ENCODE measurements around the gene USP36.
"Not testable (repeated sequence)": the region's sequence is repeated elsewhere in the genome, so short reads cannot be mapped to it uniquely, and the experiment has no call there.

USP36 gene

DNA sequence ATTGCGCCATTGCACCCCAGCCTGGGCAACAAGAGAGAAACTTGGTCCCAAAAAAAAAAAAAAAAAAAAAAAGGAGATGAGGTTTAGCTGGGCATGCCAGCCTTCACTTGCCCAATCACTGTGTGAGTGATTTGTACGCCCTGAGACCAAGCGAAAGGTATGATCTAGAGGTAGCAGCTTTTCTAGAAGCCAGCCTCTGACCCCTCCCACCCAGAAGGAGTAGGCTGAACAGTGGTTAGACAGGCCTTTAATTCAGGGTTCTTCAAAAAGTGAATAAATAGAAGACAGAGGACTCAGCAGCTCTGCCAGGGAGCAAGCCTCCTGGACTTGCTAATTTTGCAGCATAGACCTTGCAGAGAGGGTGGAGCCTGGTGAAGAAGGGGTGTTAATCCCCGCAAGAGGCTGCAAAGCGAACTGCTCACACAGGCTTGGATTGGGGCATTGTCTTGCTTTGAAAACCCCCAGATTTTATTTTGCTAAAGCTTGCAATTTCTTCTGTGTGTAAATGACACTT, 51.4 kb downstream of the USP36 start:
- no peak for DNase-seq

DNA sequence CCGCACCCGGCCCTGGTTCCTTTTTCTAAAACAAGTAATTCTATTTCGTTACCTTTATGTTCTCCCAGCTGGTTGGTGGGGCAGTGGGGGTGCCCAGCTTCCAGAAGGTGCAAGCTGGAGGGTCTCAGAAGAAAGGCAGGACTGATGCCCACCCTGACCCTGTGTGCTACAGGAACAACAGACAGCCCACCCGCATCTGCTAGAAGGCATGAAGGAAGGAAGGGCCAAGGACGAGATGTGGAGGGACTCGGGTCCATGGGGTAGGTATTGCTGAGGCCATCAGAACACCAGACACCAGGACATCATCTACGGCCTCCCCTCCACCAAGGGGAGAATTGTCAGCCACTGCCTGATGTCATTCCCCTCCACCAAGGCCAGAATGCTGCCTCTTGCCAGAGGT, 52.2 kb downstream of the USP36 start:
- DNase-seq: no peak

DNA sequence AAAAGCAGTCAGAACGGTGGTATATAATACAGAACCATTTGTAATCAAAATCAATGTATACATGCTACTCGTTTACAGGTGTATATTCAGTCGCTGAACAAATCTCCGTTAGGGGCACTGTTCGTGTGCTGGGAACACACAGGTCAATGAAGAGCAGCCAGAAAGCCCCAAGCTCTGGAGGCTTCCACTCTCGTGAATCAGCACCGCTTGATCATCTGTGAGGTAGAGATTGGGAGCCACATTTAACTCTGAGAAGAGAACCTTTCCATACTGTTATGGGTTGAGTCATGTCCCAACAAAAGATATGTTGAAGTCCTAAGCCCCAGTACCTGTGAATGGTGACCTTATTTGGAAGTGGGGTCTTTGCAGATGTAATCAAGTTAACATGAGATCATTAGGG, 53.2 kb downstream of the USP36 start:
- no peak for DNase-seq

DNA sequence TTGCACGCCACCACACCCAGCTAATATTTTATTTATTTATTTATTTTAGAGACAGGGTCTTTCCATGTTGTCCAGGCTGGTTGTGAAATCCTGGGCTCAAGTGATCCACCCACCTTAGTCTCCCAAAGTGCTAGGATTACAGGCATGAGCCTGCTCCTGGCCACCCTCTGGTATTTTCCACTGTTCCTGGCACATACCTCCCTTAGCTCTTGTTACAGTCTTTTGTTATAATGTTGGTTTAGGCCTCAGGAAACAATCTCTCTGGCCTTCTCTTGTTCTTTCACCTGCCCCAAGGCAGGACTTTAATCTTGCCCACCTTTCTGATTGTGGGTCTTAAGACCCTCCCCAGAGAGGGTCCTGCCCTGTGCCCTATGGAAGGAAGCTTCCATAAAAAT, 55.0 kb downstream of the USP36 start:
- no peak for DNase-seq

DNA sequence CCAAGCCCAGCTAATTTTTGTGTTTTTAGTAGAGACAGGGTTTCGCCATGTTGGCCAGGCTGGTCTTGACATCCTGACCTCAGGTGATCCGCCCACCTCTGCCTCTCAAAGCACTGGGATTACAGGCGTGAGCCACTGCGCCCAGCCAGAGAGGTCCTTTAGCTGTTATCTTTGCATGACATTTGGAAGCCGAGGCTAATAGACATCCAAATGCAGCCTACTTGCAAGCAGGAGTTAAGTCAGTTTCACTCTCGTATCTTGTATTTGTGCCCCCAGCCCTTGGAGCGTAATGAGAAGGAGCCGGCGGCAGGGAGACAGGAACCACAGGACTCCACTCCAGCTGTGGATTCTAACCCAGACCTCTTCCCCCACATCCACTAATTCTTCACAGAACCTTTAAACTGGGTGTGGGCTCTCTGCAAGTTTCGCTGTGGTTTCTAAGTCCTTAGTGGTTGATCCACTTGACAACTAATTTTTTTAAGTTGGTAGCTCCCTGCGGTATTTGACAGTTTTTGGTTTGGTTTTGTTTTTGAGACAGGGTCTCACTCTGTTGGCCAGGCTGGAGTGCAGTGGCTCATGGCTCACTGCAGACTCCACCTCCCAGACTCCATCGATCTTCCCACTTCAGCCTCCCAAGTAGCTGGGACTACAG, 55.5 kb downstream of the USP36 start:
- DNase-seq: no peak

DNA sequence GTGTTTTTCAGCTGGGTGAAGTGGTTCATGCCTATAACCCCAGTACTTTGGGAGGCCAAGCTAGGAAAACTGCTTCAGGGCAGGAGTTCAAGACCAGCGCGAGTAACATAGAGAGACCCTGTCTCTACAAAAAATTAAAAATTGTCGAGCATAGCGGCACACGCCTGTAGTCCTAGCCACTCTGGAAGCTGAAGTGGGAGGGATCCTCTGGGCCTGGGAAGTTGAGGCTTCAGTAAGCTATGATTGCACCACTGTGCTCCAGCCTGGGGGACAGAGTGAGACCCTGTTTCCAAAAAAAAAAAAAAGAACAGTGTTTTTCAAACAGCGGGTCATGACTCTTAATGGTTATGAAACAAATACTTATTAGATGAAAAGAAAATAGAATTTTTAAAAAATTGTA, 56.3 kb downstream of the USP36 start:
- no peak for DNase-seq

DNA sequence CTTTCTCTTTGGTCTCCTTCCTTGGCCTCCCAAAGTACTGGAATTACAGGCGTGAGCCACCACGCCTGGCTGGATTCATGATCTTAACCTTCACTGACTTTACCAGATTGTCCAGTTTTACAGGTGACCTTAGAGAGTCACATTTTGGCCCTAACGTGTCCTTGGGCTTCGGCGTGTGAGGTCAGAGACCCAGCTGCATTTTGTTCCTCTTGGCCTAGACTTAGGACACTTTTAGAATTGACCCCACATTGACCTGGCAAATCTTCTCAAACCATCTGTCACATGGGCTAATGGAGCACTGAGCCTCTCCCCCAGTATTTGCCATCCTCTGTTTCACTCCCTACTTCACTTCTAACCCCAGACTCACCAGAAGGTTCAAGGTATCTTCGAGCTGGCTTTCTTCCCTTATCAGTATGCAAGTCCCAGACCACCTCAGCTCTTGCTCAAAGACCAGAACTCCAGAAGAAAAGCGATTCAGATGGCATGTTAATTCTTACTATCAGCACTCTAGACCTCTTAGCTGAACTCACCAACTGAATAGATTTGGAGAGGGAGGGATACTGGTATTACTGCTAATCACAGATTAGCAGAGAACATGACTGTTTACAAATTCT, 56.8 kb downstream of the USP36 start:
- no peak for DNase-seq

DNA sequence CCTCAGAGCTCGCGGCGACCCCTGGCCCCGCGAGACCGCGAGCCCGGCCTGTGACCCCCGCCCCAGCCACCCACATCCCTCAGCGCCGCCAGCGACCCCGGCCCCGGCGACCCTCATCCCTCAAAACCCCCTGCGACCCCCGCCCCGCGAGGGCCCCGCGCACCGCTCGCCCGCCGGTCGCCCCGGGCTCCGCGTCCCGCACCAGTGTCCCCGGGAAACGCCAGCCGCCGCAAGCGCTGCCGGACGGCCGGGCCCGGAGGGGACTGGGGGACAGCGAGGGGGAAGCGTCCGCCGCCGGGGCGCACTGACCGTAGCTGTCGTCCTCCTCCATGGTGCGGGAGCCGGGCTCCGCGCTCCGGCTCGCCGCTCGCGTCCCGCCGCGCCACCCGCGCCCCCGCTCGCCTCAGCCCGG, 58.7 kb downstream of the USP36 start, which contains the start of gene CYTH1:
Gene CYTH1 (minus strand): TSS at position 381 of the 412 bp plus-strand sequence. CDS start 50 bp downstream, at position 331.
- DNase-seq: no peak

DNA sequence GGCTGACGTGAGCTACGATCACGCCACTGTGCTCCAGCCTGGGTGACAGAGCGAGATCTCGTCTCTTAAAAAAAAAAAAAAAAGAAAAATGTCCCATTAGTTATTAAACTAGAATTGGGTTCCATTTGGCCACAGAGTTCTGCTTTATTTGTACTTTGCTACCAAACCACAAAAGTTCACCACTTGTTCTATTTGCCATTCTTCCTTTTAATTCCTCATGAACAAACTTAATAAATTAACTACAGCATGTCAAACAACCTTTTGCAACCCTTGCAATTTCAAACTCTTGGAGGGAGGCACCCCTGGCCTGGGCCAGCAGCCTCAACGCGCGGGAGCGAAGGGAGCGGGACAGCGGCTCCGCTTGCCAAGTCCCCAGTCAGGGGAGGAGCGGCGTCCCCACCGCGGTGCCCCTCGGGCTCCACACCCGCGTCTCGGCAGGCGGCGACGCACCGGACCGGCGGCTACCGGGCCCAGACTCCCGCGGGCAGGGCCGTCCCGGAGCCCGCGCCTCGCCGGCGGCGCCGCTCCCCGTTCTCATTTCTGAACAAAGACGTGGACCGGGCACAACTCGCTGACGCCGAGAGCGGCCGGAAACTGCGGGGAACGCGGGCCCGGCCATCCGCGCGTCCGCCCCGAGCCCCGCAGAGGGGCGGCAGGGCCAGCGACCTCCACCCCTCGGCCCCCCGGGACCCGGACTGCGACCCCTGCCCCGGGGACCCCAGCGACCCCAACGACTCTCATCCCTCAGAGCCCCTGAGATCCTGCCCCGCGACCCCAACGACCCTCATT, 59.3 kb downstream of the USP36 start:
- peak; percentile 17 for DNase-seq

DNA sequence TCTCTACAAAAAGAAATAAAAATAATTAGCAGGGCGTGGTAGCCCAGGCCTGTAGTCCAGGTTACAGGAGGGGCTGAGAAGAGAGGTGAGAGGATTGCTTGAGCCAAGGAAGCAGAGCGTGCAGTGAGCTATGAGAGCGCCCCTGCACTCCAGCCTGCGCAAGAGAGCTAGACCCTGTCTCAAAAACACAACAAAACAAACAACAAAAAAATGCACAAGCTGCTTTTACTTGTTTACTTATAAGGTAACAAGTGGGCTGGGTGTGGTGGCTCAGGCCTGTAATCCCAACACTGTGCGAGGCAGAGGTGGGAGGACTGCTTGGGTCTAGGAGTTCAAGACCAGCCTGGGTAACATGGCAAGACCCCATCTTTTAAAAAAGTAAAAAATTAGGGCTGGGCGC, 60.3 kb downstream of the USP36 start:
- no peak for DNase-seq

DNA sequence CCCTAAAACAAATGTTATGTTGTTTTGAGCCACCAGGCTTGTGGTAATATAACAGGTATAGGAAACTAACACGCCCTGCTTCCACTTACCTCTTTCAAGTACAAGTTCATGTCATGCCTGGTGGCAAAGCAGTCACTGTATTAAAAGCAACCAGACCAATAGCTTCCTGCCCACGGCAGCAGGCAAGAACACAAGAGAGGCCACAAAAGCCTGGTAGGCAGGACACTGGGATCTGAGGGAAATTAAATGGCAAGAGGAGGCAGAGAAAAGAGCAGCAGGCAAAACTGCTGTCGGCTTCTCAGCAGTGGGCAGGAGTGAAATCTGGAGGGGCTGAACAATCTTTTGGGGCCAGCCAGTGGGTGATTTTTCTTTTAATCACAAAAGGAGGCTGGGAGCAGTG, 60.8 kb downstream of the USP36 start:
- no peak for DNase-seq

DNA sequence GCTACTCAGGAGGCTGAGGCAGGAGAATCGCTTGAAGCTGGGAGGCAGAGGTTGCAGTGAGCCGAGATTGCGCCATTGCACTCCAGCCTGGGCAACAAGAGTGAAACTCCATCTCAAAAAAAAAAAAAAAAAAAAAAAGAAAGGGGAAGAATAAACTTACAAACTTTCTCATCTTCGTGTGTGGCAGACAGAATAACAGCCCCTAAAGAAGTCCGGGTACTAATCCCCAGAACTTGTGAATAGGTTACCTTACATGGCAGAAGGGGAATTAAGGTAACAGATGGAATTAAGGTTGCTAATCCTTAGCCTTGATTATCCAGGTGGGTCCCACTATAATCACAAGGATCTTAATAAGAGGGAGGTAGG, 61.3 kb downstream of the USP36 start:
- not testable (repeated sequence) for DNase-seq

DNA sequence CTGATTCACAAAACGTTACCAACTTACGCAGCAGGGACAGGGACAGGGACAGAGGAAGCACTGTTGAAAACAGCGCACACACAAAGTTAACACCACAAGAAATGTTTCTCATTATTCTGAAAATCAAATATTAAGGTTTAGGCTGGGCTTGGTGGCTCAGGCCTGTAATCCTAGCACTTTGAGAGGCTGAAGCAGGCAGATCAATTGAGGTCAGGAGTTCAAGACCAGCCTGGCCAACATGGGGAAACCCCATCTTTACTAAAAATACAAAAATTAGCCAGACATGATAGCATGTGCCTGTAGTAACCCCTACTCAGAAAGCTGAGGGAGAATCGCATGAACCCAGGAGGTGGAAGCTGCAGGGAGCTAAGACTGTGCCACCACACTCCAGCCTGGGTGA, 62.7 kb downstream of the USP36 start:
- DNase-seq: no peak

DNA sequence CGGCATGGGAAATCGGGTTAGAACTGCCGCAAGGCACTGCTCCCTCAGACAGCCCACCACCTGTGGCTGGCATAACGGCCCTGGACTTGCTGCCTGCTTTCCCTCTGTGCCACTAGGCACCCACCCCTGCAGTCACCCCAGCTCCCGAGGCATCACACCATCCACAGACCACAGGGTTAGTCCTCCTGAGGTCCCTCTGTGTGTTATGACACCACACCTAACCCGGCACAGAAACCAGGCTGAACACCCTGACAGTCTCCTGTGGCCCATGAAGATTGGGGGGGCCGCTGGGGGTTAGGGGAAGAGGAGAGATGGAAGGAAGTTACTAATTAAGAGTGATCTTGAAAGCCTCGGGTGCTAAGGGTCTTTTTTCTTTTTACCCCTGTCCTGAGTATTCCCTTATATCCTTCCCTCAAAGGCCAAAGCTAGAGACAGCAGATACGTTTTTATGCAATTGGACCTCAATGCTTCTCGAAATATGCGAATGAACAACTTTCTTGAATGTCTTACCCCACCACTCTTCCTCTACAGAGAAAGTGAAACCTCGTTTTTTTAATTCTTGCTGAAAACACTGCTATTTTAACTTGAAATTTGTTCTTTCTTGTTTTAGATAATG, 65.5 kb downstream of the USP36 start:
- no peak for DNase-seq

DNA sequence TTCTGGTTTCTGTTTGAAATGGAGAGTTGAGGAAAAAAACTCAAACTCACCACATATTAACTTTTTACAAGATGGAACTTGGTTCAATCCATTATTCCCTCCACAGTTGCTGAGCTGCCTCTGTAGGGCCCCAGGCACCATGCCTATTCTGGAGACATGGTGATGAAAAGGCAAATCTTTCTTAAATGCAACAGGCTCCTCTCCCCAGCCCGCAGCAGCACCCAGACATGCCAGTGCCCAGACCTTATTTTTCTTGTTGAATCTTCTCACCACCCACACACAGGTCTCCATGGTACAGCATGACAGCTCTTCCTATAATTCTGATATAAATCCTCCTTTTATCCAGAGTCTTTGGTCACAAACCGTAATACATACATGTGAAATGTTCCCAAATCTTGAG, 66.2 kb downstream of the USP36 start:
- no peak for DNase-seq

DNA sequence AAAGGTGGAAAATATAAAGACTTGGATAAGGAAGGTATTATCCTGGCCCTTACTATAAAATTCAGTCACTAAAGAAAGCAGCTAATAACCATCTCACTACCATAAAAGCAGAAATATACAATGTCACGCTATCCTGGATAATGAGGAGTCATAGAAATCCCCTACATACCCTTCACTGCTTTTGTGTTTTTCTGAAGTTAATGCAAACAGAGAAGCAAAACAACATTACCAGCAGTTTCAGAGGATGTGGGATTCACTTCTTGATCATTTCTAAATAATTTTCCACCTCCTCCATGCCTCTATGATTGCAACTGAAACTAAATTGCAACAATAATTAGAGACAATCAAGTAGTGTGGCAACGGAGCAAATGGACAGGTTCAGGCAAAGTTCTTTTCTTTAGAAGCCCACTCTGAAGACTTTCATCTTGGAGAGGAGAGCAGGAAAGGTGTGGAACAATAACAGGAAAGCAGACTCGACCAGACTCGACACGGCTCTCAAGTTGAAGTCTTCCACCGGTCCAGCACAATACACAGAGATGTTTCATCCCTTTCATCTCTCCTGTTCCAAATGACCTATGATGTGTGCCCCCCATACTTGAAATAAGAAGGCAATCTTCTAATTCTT, 68.7 kb downstream of the USP36 start:
- no peak for DNase-seq

DNA sequence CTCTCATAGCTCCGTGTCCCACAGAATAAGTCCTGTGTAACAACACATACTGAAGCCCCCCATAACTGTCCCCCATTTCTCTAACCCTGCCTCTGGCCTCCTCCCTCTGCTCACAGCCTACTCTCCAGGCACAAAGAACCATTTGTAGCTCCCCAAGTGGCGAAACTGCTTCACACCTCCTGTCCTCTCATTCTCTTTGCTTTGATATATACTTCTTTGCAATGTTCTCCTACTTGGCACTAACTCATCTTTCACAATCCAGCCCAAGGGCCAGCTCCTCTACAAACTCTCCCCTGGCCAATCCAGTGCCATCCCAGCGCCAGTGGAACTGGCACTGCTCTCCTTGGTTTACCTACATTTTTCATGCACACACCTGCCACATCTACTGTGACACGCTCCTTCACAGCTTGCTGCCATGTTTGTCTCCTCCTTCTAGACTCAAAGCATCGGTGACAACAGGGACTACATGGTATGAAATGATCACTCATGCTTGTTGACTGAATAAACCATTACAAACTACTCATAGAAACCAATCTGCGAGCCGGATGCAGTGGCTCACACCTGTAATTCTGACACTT, 71.3 kb downstream of the USP36 start:
- DNase-seq: no peak

DNA sequence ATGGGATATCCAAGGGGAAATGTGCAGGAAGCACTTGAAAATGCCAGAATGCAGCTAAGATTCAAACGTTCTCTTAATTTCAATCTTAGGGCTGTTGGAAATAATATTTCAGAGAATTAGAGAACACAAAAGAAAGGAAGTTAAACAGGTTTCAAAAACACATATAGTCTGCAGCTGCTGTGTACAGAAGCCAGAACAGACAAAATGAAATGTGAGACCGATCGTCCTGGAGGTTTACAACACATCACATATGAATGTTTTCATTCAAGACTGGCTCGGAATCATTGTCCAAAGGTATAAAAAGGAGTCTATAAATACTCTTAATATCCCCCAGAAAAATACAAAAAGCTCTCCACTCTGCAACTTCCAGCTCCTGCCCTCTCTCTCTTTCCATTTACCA, 72.8 kb downstream of the USP36 start:
- DNase-seq: no peak

DNA sequence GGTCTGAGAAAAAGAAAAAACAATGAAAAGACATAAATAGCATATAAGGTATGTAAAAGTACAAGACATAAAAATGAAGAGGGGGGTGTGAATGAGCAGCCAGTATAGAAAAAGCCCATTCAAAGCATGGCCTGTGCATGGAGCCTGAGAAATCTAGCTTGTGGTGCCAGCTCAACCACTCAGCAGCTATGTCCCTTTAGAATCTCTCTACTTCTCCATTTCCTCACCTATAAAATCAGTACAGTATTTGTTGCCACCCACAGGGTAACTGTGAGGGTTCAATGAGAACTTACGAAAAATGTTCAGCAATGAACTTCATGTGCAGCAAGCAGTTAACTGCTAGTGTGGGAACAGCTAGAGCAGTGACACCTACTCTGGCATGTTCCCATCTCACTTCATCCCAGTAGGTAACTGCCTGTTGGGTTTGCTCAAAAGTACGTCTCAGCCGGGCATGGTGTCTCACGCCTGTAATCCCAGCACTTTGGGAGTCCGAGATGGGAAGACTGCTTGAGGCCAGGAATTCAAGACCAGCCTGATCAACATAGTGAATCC, 73.8 kb downstream of the USP36 start:
- no peak for DNase-seq

DNA sequence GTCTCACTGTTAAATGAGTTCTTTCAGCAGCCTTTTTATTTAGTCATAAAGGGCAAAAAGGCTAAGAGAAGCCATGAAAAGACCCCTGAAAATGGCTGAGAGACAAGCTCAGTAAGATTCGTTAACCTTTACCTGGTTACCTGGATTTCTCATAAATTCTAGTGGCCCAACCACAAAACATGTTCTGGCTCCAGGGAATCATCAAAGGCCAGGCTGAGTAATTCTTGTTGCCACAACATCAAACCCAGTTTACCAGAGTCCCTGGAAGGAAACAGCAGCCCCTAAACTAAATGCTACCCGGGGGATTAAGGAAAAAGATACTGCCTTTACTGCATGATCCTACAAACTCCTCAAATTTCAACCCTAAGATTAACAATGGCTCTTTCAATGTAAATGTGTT, 74.4 kb downstream of the USP36 start:
- no peak for DNase-seq

DNA sequence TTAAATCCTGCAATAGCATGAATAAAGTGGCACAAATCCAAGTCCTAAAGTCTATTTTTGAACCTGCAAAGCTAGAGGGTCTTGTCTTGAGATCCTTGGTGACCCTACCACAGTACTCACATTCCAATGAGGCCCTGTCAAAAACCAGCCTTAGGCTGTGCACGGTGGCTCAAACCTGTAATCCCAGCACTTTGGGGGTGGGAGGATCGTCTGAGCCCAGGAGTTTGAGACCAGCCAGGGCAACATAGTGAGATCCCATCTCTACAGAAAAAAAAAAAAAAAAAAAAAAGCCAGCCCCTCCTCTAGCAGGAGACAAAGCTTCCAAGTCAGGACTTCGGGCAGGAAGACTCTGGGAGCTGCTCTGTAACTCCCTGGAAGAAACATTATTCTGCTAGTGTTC, 74.8 kb downstream of the USP36 start:
- DNase-seq: no peak

DNA sequence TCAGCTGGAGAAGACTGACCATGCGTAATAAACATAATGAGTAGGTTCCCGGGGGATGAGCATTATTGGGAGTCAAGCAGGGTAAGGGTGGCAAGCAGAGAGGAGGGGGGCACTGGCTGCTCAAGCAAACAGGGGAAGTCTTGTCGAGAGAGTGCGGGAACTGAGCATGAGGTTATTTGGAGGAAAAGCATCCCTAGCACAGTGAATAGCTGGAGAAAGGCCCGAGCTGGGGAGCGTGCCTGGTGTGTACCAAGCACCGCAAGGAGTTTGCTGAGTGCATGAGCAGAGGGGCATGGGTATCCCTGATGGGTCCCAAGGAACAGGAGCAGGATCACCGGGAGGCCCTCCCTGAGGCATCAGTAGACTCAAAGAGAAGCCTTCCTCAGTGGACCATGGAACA, 75.7 kb downstream of the USP36 start:
- DNase-seq: no peak
